ENCODE measurements around the gene TTC38. TPM values are rescaled to one million over a fixed set of nuclear protein-coding genes. Genes with fewer than 3 reads are reported as not detected.

TTC38 gene
- total and polyA plus RNA-seq, 7 donors, result 9.9 to 19.5 (median 13.4) TPM

DNA sequence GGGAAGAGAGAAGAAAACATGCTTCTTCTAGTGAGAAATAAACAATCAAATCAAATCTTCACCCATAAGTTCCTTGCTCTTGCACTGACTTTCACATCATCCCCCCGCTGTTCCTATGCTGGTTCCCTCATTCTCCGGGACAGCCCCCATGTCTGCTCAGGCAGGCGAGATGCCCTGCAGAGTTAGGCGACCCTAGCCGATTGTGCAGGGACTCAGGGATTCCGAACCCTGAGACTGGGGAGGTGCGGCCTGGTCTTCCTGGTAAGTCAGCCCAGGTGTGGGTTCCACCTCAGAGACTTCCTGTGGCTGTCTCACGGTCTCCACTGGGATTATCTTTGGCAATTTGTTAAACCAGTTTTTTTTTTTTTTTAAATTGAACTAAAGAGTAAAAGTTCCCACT is 6.6 kb downstream of the TTC38 start:
- H3K27me3 ChIP-seq (ENCODE audit: insufficient read depth in 3 of 3, low read length in 2 of 3), result no peaks in the 10 kb centered on the region
- TF ChIP-seq, protein P1, sequence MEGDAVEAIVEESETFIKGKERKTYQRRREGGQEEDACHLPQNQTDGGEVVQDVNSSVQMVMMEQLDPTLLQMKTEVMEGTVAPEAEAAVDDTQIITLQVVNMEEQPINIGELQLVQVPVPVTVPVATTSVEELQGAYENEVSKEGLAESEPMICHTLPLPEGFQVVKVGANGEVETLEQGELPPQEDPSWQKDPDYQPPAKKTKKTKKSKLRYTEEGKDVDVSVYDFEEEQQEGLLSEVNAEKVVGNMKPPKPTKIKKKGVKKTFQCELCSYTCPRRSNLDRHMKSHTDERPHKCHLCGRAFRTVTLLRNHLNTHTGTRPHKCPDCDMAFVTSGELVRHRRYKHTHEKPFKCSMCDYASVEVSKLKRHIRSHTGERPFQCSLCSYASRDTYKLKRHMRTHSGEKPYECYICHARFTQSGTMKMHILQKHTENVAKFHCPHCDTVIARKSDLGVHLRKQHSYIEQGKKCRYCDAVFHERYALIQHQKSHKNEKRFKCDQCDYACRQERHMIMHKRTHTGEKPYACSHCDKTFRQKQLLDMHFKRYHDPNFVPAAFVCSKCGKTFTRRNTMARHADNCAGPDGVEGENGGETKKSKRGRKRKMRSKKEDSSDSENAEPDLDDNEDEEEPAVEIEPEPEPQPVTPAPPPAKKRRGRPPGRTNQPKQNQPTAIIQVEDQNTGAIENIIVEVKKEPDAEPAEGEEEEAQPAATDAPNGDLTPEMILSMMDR (IDR thresholded peaks at IDR 0.05), result no peak
- no peaks in the 10 kb centered on the region for H3K9me3 ChIP-seq
- no peak overlapping the region for H3K4me3 ChIP-seq
- H3K27ac ChIP-seq, result no peak overlapping the region
- ATAC-seq, result no peak
- intact Hi-C loops (cut with DNase I), result no loop called here
- H3K4me1 ChIP-seq, result peaks cover 12% of the 10 kb centered on the region
- DNase-seq, result peak in 1 of 2 donors; percentile 29
- peaks cover 3 to 86% of the 10 kb centered on the region in 2 donors for H3K36me3 ChIP-seq (ENCODE audit: insufficient read depth in 1 of 2, low read depth in 1 of 2)
- WGBS, 3 donors, result 95 to 98% (median 96%) methylated on average over 8 of the region's 8 CpGs

DNA sequence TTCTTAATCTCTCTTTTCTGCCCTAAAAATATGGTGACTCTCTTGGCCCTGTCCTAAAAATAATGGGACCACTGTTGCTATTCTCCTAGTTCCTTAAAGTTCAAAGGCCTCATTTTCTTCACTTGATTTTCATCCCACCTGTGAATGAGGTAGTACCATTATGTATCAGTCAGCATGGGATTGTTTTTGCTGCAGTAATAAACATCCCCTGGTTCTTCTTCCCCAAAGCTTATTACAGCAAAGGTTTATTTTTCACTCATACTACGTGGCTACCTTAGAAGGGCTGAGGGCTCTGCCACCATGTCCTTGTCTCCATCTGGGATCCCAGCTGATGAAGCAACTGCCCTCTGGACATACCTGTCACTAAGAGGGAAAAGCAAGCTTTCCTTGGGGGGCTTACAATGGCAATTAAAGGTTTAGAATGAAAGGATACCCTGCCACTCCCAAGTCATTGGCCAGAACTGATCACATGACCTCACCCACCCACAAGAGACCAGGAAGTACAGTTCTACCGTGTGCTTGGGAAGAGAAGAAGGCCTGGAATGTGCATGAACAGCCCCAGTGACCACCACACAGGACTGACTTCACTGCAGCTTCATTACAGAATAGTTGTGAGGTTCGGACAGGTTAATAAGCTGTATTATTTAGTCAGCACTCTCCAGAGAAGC is 7.8 kb downstream of the TTC38 start:
- peaks cover 3 to 91% of the 10 kb centered on the region in 2 donors for H3K36me3 ChIP-seq (ENCODE audit: insufficient read depth in 1 of 2, low read depth in 1 of 2)
- H3K4me1 ChIP-seq, result peaks cover 18% of the 10 kb centered on the region
- WGBS, 3 donors, result 67 to 73% (median 71%) methylated on average over 3 of the region's 3 CpGs
- TF ChIP-seq, protein P1 (IDR thresholded peaks at IDR 0.05), result no peak
- intact Hi-C loops (cut with DNase I), result no loop called here
- H3K27me3 ChIP-seq (ENCODE audit: insufficient read depth in 3 of 3, low read length in 2 of 3), result no peaks in the 10 kb centered on the region
- ATAC-seq (no peak), DNase-seq (peak in 1 of 2 donors; percentile 1)
- H3K4me3 ChIP-seq, result no peak overlapping the region
- H3K27ac ChIP-seq, result no peak overlapping the region
- H3K9me3 ChIP-seq, result no peaks in the 10 kb centered on the region

DNA sequence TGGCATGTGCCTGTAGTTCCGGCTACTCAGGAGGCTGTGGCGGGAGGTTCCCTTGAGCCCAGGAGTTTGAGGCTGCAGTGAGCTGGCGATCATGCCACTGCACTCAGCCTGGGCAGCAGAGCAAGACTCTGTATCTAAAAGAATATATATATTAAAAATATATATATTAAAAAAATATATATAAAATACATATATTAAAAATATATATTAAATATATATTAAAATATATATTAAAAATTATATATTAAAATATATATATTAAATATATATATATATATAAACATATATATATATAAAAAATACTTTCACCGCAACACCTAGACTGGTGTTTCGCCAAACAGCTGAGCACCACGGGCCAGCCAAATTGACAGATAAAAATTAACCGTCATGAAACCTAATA is 8.8 kb downstream of the TTC38 start:
- Histone ChIP-seq H3K4me1 (peaks cover 19% of the 10 kb centered on the region), H3K9me3 (no peaks in the 10 kb centered on the region), H3K27ac (no peak overlapping the region), H3K36me3 (ENCODE audit: insufficient read depth in 1 of 2, low read depth in 1 of 2) (peaks cover 3 to 90% of the 10 kb centered on the region in 2 donors), H3K27me3 (ENCODE audit: insufficient read depth in 3 of 3, low read length in 2 of 3) (no peaks in the 10 kb centered on the region), H3K4me3 (no peak overlapping the region)
- TF ChIP-seq, protein P1 (IDR thresholded peaks at IDR 0.05), result no peak
- intact Hi-C loops (cut with DNase I), result no loop called here
- DNase-seq (no peak), ATAC-seq (no peak)
- 80 to 93% (median 86%) methylated on average over 7 of the region's 7 CpGs for WGBS, 3 donors

DNA sequence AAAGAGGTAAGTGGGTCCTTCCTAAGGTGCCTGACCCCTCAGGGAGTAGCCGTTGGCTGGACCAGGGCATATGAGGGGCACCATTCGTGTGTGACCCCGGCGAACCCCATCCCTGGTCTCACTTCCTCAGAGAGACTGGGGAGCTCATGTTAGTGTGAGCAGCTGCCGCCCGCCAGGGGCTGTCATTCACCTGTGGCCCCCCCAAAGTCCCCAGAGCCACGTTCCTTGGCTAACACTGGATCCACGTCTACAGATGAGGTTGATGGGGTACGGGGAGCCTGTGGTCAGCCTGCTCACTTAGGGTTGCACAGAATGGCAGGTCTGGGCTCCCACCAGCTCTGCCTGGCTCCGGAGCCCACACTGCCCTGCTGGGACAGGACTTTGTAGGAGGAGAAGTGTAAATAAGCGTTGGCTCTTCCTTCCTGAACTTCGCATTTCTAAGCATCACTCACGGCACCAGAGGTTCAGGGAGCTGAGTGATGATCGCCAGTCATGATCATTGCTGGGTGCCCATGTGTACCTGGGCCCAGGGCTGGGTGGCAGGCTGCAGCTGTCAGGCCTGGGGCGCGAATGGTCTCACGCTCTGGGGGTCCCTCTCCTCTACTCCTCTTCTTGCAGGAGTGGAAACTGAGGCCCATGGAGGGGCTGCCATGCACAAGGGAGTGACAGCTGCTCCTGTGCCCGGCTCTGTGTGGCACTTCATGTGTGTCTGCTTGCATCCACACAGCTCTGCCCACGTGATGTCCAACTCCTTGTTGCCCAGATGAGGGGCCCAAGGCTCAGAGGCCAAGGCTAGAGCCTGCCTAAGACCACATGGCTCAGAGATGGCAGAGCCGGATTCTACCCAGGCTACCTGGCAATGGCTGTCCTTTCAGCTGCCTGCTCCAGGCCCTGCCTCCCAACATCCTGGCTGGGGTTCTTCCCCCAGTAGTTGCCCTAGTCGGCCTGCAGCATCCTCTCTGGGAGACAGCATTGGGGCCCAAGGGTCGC is 11.1 kb downstream of the TTC38 start:
- intact Hi-C loops (cut with DNase I), result no loop called here
- H3K36me3 ChIP-seq (ENCODE audit: insufficient read depth in 1 of 2, low read depth in 1 of 2), result peaks cover 3 to 91% of the 10 kb centered on the region in 2 donors
- H3K27ac ChIP-seq, result peak overlapping the region; percentile 83
- no peak for ATAC-seq
- peak in 1 of 2 donors; percentile 36 for DNase-seq
- no peaks in the 10 kb centered on the region for H3K9me3 ChIP-seq
- 88 to 94% (median 90%) methylated on average over 22 of the region's 22 CpGs for WGBS, 3 donors
- peaks cover 19% of the 10 kb centered on the region for H3K4me1 ChIP-seq
- no peaks in the 10 kb centered on the region for H3K27me3 ChIP-seq (ENCODE audit: insufficient read depth in 3 of 3, low read length in 2 of 3)
- no peak overlapping the region for H3K4me3 ChIP-seq
- TF ChIP-seq, protein P1 (IDR thresholded peaks at IDR 0.05), result no peak
